HG03378 (cell line): ENCODE results near the gene COA3.
"Not testable (repeated sequence)": the region's sequence is repeated elsewhere in the genome, so short reads cannot be mapped to it uniquely, and the experiment has no call there.

Experiments
- ATAC-seq: cut with Tn5 transposase; IDR thresholded peaks from one replicate; pipeline ENCODE4 v1.9.1; 2021; ENCODE audit warnings: mild to moderate bottlenecking, moderate library complexity; ENCODE audit not compliant: unreplicated experiment

The COA3 gene

GRCh38 chr17:42782166-42783061 lies 16.1 kb downstream of the COA3 start:
- ATAC-seq, result no peak

GRCh38 chr17:42781639-42782165 lies 16.8 kb downstream of the COA3 start:
- ATAC-seq, result no peak

- ATAC-seq, result no peak
Measured at GRCh38 chr17:42780851-42781638, 17.5 kb downstream of the COA3 start.

GRCh38 chr17:42779936-42780850 lies 18.3 kb downstream of the COA3 start, which contains the start of gene WNK4:
TSS of gene WNK4 (plus strand) at chr17:42780610. CDS start at chr17:42780699, 89 bp downstream.
- no peak for ATAC-seq

DNA sequence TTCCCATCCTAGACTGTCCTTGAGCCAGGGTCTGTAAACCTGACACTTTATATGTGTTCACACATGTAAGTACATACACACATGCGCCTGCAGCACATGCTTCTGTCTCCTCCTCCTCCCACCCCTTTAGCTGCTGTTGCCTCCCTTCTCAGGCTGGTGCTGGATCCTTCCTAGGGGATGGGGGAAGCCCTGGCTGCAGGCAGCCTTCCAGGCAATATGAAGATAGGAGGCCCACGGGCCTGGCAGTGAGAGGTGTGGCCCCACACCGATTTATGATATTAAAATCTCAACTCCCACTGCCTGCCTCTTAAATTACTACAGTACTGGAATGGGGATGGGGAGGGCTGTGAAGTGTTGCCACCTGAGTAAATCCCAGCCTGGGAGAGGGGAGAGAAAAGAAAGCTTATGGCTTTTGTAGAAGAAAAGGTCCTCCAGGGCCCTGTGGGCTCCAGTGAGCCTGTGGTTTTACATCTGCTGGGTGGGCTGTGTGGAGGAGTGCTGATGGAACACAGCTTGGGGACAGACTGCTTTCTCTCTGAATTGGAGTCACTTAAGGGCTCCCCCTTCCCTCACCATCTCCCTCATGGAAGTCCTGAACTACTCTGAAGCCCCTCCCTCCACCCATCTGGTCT lies 19.1 kb downstream of the COA3 start:
- ATAC-seq, result no peak

- ATAC-seq, result no peak
Measured at GRCh38 chr17:42778570-42778969, 19.9 kb downstream of the COA3 start.

- no peak for ATAC-seq
Measured at GRCh38 chr17:42775534-42776098, 22.9 kb downstream of the COA3 start.

GRCh38 chr17:42774066-42774745 lies 24.3 kb downstream of the COA3 start:
- ATAC-seq, result no peak

DNA sequence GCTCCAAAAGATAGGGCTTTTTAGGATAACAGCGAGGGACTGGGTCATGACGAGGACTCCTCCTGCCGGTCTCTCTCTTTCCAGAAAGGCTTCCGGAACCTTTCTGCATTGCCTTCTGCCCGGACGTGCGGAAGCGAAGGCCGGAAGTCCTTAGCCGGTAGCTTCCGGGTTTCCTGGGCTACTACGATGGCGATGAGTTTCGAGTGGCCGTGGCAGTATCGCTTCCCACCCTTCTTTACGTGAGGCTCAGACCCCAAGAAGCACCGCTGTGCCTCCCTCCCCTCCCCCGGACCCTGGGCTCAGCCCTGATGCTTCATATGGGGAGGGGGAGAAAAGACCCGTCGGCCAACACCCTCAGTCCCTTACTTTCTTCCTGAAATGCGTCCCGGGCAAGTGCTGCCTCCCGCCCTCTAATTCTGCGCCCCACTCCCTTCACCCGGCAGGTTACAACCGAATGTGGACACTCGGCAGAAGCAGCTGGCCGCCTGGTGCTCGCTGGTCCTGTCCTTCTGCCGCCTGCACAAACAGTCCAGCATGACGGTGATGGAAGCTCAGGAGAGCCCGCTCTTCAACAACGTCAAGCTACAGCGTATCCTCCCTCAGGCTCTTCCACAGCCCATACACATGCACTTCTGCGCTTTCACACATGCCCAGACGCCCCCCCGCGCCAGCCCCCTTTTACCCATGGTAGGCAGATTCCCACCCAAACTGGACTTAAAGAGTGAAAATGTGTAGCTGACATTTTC lies 25.0 kb downstream of the COA3 start, which contains the start of gene VPS25:
Gene VPS25, plus strand, starts transcription at position 160 of the 746 bp plus-strand sequence. Its CDS starts 27 bp downstream, at position 187.
- ATAC-seq, result no peak

- ATAC-seq, result no peak
Measured at GRCh38 chr17:42772945-42773289, 25.6 kb downstream of the COA3 start.

DNA sequence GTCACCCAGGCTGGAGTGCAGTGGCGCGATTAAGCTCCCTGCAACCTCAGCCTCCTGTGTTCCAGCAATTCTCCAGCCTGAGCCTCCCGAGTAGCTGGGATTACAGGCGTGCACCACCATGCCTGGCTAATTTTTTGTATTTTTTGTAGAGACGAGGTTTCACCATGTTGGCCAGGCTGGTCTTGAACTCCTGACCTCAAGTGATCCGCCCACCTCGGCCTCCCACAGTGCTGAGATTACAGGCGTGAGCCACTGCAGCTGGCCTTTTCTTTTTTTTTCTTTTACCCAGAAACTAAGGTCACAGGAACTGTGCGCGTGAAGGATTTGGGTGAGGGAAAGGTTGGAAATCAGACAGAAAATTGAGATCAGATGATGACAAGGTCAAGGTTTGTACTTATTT lies 28.5 kb downstream of the COA3 start:
- ATAC-seq, result not testable (repeated sequence)

DNA sequence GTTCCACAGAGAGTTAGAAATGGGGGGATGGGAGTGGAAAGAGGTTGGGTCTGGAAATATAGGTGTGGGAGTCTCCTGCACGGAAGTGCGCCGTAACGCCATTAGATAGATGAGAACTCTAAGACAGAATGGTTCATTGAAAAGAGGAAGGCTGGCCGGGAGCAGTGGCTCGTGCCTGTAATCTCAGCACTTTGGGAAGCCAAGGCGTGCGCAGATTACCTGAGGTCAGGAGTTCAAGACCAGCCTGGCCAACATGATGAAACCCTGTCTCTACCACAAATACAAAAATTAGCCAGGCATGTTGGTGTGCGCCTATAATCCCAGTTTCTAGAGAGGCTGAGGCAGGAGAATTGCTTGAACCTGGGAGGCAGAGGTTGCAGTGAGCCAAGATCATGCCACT lies 30.5 kb downstream of the COA3 start:
- ATAC-seq, result not testable (repeated sequence)

GRCh38 chr17:42767512-42767911 lies 31.0 kb downstream of the COA3 start:
- ATAC-seq, result no peak

DNA sequence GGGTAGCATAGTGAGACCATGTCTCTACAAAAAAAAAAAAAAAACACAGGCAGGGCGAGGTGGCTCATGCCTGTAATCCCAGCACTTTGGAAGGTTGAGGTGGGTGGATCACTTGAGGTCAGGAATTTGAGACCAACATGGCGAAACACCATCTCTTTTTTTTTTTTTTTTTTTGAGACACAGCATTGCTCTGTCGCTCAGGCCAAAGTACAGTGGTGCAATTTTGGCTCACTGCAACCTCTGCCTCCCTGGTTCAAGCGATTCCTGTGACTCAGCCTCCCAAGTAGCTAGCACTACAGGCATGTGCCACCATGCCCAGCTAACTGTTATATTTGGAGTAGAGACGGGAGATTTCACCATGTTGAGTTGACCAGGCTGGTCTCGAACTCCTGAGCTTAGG lies 32.4 kb downstream of the COA3 start:
- ATAC-seq, result no peak

DNA sequence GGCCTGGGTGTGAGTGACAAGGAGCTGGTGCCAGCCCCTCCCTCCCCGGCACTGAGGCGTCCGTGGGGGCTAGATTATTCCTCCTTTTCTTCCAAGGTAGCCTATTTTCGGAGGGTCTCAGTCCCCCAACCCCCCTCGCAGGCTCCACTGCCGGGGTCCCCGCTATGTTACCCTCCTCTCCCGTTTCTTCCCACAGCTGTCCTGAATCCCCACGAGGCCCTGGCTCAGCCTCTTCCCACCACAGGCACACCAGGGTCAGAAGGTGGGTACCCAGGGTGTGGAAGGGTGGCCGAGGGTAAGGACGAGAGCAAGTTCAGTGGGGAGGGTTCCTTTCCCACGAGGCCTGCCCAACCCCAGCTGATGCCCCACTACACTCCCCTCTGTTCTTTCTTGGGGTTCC lies 36.9 kb downstream of the COA3 start:
- no peak for ATAC-seq

DNA sequence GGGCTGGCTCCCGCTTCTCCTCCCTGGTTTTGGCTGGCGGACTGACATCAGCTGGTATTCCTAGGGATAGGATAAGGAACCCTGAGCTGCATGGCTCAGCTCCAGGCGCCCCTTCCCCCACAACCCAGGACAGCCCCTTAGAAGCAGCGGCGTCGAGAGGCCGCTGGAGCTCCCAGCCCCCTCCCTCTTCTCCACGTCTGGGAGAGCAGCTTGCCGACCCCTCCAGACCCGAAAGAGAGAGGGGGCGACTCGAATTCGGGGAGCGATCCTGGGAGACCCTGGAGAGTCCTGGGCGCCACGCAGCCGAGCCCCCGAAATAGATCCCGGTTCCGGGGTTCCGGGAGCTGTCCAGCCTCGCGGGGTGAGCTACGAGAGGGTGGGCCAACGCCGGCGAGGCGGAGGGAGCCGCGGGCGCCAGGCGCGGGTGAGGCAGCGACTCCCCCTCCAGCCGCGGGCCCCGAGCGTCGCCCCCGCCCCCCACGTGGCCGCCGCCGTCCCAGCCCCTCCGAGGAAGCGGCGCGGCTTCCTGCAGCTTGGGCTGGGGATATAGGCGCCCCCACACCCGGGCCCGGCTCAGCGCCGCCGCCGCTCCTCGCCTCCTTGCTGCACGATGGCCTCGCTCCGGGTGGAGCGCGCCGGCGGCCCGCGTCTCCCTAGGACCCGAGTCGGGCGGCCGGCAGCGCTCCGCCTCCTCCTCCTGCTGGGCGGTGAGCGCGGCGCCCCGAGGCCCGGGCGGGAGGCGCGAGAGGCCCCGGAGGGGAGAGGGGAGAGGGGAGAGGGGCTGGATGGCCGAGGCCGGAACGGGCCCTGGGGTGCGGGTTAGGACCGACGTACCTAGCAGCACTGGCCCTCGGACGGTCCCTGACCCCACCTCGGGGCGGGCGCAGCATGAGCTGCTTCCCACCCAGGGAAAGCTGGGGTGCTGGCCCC lies 37.6 kb downstream of the COA3 start, which contains the start of gene RAMP2:
Gene RAMP2, plus strand, starts transcription at position 576 of the 930 bp plus-strand sequence. Its CDS starts 35 bp downstream, at position 611.
- ATAC-seq, result no peak

- no peak for ATAC-seq
Measured at GRCh38 chr17:42759982-42760651, 38.4 kb downstream of the COA3 start.
